ENCODE results near the gene FBXL4.

FBXL4 gene

DNA sequence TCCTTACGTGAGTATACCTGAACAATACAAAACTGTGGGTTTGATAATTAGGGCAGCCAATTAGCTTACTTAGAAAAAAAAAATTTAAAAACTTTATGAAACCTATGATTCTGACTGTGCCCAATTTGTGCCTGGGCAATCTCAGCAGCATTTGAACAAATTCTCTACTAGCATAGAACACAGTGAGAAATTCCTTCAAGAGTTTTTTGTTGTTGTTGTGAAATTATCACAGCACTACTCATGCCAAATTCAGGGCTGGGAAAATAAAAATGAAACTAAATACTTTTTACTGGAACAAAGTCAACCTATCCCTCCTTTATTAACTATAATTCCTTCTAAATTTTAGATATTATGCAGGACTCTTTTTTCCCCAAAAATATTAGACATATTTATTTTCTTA is 70.5 kb downstream of the FBXL4 start:
- no peak for DNase-seq

- no peak for DNase-seq
Measured at GRCh38 chr6:98875375-98875774, 72.4 kb downstream of the FBXL4 start.

DNA sequence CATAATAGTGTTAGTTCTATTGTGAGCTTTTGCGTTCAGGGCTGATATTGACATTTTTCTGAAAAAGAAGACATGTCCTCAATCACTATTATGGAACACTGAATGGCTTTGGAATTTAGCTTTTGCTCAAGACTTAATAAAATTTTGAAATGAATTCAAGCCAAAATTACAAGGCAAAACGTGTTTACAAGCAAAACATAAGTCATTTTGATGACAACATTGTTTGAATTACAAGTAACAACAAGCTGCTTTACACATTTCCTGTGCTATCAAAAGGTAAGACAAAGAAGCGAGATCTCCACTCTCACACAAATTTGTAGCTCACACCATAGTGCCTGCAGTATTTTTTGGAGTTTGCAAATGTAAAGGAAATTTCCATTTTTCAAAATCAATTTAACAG is 75.9 kb downstream of the FBXL4 start:
- no peak for DNase-seq

GRCh38 chr6:98871057-98871456 is 76.7 kb downstream of the FBXL4 start:
- no peak for DNase-seq

DNA sequence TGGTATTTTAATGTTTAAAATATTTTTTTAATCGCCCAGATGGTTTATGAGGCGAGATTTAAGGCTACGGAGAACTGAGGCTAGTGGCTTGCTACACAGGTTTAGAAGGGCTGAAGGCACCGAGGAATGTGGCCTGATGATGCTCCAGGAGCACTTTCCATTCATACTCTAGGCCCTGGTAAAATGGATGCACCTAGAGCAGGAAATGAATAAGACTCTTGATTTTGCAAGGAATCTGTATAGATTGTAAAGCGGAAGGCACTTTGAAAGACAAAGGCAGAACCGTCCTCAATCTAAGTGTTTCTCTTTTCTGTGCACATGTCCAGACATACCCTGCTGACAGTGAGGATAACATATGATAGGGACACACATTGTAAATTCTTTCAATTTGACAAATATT is 83.2 kb downstream of the FBXL4 start:
- no peak for DNase-seq

GRCh38 chr6:98848539-98849242 is 99.1 kb downstream of the FBXL4 start:
- no peak for DNase-seq

DNA sequence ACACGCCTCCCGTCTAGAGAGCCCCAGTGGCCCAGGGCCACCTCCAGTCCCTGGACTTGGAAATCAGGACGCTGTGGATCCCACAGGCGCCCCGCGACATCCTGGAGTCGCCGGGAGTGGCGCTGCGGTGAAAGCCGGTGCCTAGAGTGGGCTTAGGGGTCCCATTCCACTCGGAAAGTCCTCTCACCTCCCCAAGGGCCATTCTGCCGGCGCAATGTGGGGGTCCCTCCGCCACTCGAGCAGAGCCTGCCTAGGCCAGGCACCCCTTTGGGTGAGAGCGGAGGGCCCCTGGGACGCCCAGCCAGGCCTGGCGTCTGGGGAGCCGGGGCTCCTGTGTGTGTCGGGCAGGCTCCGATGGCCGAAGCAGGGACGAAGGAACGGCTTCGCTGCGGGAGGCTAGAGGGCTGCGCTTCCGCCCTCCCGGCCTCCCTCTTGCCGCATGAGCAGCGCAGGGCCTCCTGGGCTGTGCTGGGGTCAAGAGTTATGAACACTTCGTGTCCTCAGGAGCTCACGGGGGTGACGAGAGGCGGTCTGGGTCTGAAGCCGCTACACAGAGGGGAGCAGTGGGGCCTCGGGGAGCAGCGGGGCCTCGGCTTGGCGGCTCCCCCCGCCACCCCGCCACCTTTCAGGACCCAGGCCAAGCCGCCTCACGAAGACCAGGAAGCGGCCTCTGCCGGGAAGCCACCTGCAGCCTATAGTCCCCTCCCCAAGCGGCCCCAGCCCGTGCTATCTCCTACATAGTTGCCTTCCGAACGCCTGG is 99.8 kb downstream of the FBXL4 start:
- DNase-seq = no peak

- no peak for DNase-seq
Measured at GRCh38 chr6:98847416-98847778, 100.3 kb downstream of the FBXL4 start.

GRCh38 chr6:98846021-98846380 is 101.7 kb downstream of the FBXL4 start:
- no peak for DNase-seq

- DNase-seq = peak; percentile 47
Measured at GRCh38 chr6:98845211-98846020, 102.3 kb downstream of the FBXL4 start.

DNA sequence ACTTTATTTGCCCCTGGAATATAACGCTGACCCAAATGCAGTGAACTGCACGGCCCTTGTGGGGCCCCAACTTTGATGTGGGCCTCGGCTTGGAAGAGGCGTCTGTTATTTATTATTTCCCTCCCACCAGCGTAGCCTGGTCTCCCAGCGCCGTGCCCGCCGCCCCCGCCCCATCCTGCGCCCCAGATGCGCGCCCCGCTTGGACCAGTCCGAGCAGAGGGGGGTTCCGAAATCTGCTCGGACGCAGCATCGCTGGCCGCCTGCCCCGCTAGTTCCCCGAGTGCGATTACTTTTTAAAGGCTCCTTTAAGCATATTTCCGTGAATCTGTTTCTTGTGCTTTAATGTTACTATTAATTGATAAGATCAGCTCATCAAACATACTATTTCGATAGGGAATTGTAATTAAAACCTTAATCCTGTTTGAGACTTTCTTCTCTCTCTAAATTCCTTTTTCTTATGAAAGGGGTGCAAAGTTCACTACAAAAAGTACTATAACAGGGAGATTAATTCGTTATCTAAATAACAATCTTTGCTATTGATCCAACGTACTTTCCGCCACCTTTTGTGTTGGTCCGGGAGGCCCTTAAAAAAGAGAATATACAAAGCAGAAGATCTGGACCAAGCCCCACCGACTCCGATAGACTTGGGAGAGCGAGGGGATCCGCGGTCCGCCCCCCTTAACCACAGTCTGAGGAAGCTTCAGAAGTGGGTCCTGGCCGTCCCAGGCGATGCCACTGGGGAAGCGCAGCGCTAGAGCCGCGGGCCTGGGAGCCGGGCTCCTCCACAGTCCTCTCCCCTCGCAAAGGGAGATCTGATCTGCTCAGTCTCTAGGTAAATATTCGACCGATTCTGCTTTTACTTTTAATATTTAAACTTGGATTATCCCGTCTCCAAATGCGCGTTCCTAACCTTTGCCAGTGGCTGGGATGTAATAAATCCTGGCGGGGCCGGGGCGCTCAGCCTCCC is 103.2 kb downstream of the FBXL4 start:
- no peak for DNase-seq

DNA sequence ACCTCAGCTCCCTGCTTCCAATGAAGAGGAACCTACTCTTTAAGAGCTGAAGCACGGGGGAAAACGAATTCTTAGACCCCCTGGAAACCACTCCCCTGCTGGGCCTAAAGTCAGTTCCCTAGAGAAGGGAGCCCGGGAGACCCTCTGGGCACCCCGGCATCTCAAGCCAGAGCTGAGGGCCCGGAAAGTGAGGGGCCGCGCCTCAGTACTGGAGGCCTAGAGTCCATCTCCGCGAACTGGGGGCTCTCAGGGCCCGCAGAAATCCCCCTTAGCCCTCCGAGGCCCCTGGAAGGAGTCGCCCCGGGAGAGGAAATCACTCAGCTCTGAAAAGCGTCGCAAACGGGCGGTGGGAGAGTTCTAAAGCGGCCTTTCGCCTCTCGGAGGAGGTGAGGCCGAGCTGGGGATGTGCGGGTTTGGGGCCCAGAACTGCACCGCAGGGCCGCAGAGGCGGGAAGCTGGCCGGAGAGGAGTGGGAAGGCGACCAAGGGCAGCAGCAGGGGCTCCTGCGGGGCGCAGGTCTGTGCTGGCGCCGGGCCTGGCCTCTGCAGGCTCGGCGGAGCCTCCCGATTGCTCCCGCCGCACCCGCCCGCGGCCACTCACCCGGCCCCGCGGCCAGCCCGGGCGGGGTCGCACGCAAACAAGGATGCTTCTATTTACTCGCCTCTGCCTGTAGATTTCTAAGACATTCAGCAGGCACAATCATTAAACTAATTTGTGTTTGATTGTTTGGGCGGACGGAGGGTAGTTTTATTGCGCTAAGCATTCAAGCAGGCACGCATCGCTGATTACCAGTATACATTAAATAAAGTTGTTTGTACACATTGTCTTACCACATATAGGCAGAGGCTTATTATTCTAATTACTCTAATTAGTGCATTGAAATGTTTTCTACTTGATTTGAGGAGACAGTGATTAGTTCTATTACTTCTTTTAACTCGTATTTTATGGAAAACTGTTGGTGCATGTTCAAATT is 104.2 kb downstream of the FBXL4 start:
- DNase-seq = no peak

DNA sequence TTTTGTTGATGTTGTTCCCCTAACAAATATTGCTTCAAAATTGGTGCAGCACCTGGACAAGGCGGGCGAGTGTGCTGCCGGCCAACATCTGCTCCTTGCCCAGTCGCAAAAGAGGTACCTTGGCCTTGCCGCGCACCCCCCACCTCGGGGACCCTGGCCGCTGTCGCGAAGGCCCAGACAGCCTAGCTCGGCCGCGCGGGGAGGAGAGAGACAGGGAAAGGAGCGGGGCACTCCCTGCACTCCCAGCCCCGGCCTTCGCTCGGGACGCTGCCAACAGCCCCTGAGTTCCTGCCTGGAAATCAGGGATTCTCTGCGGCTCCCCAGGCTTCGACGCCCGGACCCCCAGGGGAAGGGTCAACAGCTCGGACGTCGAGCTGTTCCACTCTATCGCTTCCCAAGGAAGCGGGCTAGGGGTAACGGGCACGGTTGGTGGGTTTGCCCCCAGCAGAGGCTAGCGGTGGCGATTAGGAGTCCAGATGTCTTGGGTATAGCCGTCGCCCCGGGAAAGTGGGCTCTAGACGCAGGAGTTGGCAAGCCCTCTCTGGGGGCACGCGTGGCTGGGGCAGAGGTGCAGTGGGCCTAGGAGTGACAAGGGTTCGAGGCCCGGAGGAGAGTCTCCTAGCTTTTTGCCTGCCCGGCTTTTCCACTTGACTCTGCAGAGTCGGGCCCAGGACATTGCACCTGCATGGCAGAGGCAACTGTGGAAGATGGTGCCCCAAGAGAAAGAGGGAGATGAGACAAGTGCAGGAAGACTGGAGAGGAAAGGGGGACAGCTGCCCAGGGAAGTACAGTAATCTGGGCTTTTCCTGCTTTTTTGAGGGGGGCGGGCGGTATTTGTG is 105.2 kb downstream of the FBXL4 start:
- DNase-seq = no peak

- no peak for DNase-seq
Measured at GRCh38 chr6:98841621-98842341, 106.0 kb downstream of the FBXL4 start.

GRCh38 chr6:98840996-98841513 is 106.7 kb downstream of the FBXL4 start:
- no peak for DNase-seq

GRCh38 chr6:98840385-98840784 is 107.4 kb downstream of the FBXL4 start:
- DNase-seq = no peak

- DNase-seq = no peak
Measured at GRCh38 chr6:98839781-98840361, 107.9 kb downstream of the FBXL4 start.

GRCh38 chr6:98838975-98839374 is 108.8 kb downstream of the FBXL4 start:
- no peak for DNase-seq

DNA sequence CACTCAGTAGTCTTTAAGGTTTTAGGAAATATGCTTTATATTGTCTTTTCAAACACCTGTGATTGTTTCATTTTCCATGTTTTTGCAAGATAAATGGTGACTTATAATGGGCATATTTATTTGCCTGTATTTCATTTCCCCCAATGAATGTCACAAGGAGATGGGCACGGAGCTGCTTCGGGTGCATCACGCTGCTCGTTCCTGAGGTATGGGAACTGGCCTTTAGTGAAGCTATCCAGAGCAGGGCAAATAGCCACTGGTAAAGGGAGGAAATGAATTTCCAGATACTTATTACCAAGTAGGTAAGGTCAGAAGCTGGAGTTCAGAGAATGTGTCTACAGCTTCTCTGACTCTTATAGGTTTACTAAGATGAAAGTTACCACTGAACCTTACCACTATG is 109.7 kb downstream of the FBXL4 start:
- no peak for DNase-seq

All from CD4-positive, alpha-beta T cell treated with Interleukin-15 for 1 hour (primary cell).